Thyroid gland (tissue), 4 donors: Measurements from ENCODE around the gene CCDC97. TPM values are rescaled to one million over a fixed set of nuclear protein-coding genes. Genes with fewer than 3 reads are reported as not detected.
A peak's percentile ranks its signal among the peaks of the same experiment; 100 is the strongest.

ENCODE experiments used
- DNase-seq, 2 donors: peaks; one replicate each; pipeline ENCODE4 v3.0.0-alpha.2; 2019
- H3K27ac ChIP-seq, 3 donors: fragments of 200-600 bp; sonication (generic); 1 replicate in 2 of 3; 2 replicates in 1 of 3; pipeline ENCODE4 v1.5.1; 2016 to 2019; ENCODE audit warnings: mild to moderate bottlenecking in 1 of 3, moderate library complexity in 1 of 3
- H3K27me3 ChIP-seq: fragments of 200-600 bp; sonication (generic); one replicate; pipeline ENCODE4 v1.5.1; 2019
- H3K36me3 ChIP-seq, 2 donors: fragments of 200-600 bp; sonication (generic); one replicate each; pipeline ENCODE4 v1.5.1; 2016 to 2019
- H3K4me1 ChIP-seq, 2 donors: fragments of 200-600 bp; sonication (generic); one replicate each; pipeline ENCODE4 v1.5.1; 2017 to 2019
- H3K4me3 ChIP-seq, 3 donors: fragments of 200-600 bp; sonication (generic); replicated peaks in 1 of 3; 1 replicate in 2 of 3; 2 replicates in 1 of 3; pipeline ENCODE4 v1.5.1; 2016; ENCODE audit warnings: mild to moderate bottlenecking in 1 of 3
- H3K9me3 ChIP-seq: fragments of 200-600 bp; sonication (generic); one replicate; pipeline ENCODE4 v1.5.1; 2017
- POLR2A ChIP-seq, 2 donors: fragments of 450-650 bp; IDR thresholded peaks; one replicate each; pipeline ENCODE4 v1.6.1; 2017; ENCODE audit warnings: antibody characterized with exemption in 2 of 2, mild to moderate bottlenecking in 2 of 2, moderate library complexity in 1 of 2
- WGBS, 2 donors: methylation state at CpG; one replicate each; pipeline ENCODE4 v1.1.5; 2017; 5-methylcytosine and 5-hydroxymethylcytosine counted together
- intact Hi-C: fragments of 100-400 bp; cut with DNase I; formaldehyde crosslinking; loops from one replicate; pipeline ENCODE4 v1.15.1; 2023
- total RNA-seq, 4 donors: library from RNA; depleted of rRNA; stranded (reverse); fragments of >200 nt; gene quantifications; one replicate each; pipeline ENCODE4 v1.2.3, GENCODE V29; 2016
- TF ChIP-seq, protein P1 (sequence below), 6 experiments: fragments of 200-600 bp in 3 of 6; fragments of 450-650 bp in 3 of 6; sonication (generic) in 3 of 6; IDR thresholded peaks; one replicate each; pipeline ENCODE4 v1.5.1; 2016 to 2019; ENCODE audit warnings: antibody characterized with exemption in 6 of 6, mild to moderate bottlenecking in 2 of 6, inconsistent platforms in 1 of 6, moderate library complexity in 1 of 6

CCDC97 gene
- total RNA-seq, 4 donors from 2014 or later: 10.6 to 22.0 (median 19.3) TPM

GRCh38 chr19:41353466-41354342 is 43.7 kb downstream of the CCDC97 start, which contains the start of gene TGFB1:
TSS of gene TGFB1 (minus strand) at chr19:41353922. CDS start at chr19:41353044, 878 bp downstream.
- Histone ChIP-seq H3K9me3 (no peaks in the 10 kb centered on the region), H3K27ac (peak within 1 kb of the TSS; percentile 66 to 78 (median 70)), H3K4me3 (peak within 1 kb of the TSS; percentile 20 to 45 (median 33)), H3K27me3 (peaks cover 3% of the 10 kb centered on the region), H3K4me1 (peaks cover 18 to 21% of the 10 kb centered on the region in 2 donors), H3K36me3 (no peaks in the 10 kb centered on the region)
- intact Hi-C loops: loop anchor here (5.0 kb wide), 1 partner anchor 41 kb away; the partner anchor contains the start of gene CCDC97
- DNase-seq: peak; percentile 70
- 1 to 3% methylated on average over 38 of the region's 78 CpGs for WGBS, 2 donors
- TF ChIP-seq, protein P1, sequence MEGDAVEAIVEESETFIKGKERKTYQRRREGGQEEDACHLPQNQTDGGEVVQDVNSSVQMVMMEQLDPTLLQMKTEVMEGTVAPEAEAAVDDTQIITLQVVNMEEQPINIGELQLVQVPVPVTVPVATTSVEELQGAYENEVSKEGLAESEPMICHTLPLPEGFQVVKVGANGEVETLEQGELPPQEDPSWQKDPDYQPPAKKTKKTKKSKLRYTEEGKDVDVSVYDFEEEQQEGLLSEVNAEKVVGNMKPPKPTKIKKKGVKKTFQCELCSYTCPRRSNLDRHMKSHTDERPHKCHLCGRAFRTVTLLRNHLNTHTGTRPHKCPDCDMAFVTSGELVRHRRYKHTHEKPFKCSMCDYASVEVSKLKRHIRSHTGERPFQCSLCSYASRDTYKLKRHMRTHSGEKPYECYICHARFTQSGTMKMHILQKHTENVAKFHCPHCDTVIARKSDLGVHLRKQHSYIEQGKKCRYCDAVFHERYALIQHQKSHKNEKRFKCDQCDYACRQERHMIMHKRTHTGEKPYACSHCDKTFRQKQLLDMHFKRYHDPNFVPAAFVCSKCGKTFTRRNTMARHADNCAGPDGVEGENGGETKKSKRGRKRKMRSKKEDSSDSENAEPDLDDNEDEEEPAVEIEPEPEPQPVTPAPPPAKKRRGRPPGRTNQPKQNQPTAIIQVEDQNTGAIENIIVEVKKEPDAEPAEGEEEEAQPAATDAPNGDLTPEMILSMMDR (IDR thresholded peaks at IDR 0.05): peak; percentile 53 to 84 (median 68)
- TF ChIP-seq POLR2A (IDR thresholded peaks at IDR 0.05): peak in 1 of 2 donors; percentile 21

DNA sequence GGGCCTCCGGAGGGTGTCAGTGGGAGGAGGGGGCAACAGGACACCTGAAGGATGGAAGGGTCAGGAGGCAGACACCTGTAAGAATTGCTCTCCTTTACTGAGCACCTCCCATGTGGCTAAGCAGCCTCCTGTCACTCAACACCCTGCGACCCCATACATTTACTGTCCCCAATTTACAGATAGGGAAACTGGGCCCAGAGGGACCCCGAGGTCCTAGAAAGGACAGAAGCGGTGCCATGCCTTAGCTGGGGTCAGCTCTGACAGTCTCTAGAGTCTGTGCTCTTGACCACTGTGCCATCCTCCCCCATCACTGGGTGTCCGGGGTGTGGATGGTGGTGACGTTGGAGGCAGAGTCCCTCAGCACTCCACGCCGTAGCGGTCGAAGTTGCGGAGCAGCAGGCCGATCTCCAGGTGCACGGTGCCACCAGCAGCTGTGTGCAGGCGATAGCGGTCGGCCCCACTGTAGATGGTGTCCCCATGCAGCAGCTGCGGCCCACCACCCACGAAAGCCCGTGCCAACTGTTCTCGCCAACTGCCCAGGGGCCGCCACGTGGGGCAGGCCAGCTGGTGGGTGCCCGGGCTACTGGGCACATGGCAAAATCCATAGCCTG is 44.5 kb downstream of the CCDC97 start:
- WGBS, 2 donors: 67 to 92% methylated on average over 3 to 23 of the region's 23 CpGs
- H3K9me3 ChIP-seq: no peaks in the 10 kb centered on the region
- intact Hi-C loops: loop anchor here (5.0 kb wide), 1 partner anchor 42 kb away; the partner anchor contains the start of gene CCDC97
- DNase-seq: no peak
- no peaks in the 10 kb centered on the region for H3K36me3 ChIP-seq
- TF ChIP-seq, protein P1 (IDR thresholded peaks at IDR 0.05): no peak
- peak overlapping the region in 2 of 3 donors; percentile 70 to 78 for H3K27ac ChIP-seq
- H3K4me1 ChIP-seq: peaks cover 18 to 21% of the 10 kb centered on the region in 2 donors
- H3K4me3 ChIP-seq: peak overlapping the region in 1 of 3 donors; percentile 45
- H3K27me3 ChIP-seq: peaks cover 3% of the 10 kb centered on the region

- intact Hi-C loops: no loop called here
- H3K4me3 ChIP-seq: no peak overlapping the region
- DNase-seq: no peak
- WGBS, 2 donors: 86 to 100% methylated on average over 1 of the region's 1 CpG
- no peak overlapping the region for H3K27ac ChIP-seq
- peaks cover 3% of the 10 kb centered on the region for H3K27me3 ChIP-seq
- no peak for TF ChIP-seq POLR2A (IDR thresholded peaks at IDR 0.05)
- TF ChIP-seq, protein P1 (IDR thresholded peaks at IDR 0.05): no peak
- no peaks in the 10 kb centered on the region for H3K9me3 ChIP-seq
- H3K4me1 ChIP-seq: peaks cover 18 to 21% of the 10 kb centered on the region in 2 donors
- H3K36me3 ChIP-seq: no peaks in the 10 kb centered on the region
Measured at GRCh38 chr19:41355035-41355434, 45.1 kb downstream of the CCDC97 start.

GRCh38 chr19:41355802-41356201 is 45.8 kb downstream of the CCDC97 start:
- no peak for DNase-seq
- Histone ChIP-seq H3K4me3 (no peak overlapping the region), H3K27me3 (peaks cover 3% of the 10 kb centered on the region), H3K27ac (no peak overlapping the region), H3K9me3 (no peaks in the 10 kb centered on the region), H3K36me3 (no peaks in the 10 kb centered on the region), H3K4me1 (peaks cover 12 to 21% of the 10 kb centered on the region in 2 donors)
- intact Hi-C loops: no loop called here
- WGBS, 2 donors: 84 to 86% methylated on average over 3 of the region's 3 CpGs
- TF ChIP-seq, protein P1 (IDR thresholded peaks at IDR 0.05): no peak
- TF ChIP-seq POLR2A (IDR thresholded peaks at IDR 0.05): no peak
